ENCODE results near the gene ARFGAP3.
A peak's percentile ranks its signal among the peaks of the same experiment; 100 is the strongest.

Gene ARFGAP3

DNA sequence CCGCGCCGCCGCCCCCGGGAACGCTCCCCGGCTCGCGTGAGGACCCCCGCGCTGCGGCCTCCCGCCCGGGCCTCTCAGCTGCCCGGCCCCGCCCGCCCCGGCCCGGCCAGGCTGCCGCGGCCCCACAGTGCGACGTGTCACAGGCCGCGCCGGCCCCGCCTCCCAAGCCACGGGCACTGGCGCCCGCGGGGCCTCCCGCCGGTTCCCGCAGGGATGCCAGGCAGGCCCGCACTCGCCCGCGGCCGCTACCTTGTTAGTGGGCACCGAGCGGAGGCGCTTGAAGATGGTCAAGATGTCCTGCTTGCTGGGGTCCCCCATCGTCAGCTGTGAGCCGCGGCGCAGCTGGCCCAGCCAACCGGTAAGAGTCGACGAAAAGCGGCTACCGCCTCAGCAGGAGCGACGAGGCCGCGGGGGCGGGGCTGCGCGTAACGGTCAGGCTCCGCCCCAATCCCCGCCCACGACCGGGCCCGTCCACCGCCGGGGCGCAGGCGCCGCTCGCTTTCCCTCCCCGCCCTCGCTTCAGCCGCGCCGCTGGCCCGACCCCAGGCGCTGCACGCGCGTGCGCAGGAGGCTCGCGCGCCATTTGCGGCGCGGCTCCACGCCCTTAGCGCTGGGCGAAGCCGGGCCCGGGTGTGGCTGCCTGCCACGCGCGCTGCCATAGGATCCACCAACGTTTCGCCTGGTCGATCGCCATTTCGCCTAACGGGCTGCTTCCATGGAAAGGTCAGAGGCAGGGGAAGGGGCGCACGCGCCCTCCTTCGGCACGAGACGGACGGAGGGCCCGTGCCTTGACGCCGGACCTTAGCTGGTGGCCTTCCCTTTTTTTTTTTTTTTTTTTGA lies at the start of gene ARFGAP3:
Gene ARFGAP3 (minus strand): TSS at position 409 of the 840 bp plus-strand sequence. CDS start 91 bp downstream, at position 318.
- peak; percentile 95 for DNase-seq (ENCODE audit: low spot score)

GRCh38 chr22:42905702-42906183 lies 48.7 kb upstream of the ARFGAP3 start:
- DNase-seq (ENCODE audit: low spot score): no peak

DNA sequence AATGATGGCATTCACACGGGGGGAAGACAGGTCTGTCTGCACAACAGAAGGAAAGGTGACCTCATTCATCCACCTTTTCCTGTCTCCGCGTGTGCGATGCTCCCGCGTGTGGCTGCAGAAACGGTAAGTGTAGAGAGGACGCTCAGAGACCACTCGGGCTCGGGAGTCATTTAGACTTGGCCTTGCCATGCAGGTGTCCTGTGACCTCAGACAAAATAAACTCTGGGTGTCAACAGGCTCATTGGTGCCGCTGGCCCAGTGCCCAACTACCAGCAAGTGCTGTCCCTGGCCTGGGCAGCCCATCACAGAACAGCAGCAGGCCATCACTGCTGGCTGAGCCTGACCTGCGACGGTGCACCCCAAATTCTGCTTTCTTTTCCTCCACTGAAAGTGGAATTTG lies 48.1 kb upstream of the ARFGAP3 start:
- DNase-seq (ENCODE audit: low spot score): no peak

GRCh38 chr22:42904050-42904449 lies 47.0 kb upstream of the ARFGAP3 start:
- DNase-seq (ENCODE audit: low spot score): no peak

DNA sequence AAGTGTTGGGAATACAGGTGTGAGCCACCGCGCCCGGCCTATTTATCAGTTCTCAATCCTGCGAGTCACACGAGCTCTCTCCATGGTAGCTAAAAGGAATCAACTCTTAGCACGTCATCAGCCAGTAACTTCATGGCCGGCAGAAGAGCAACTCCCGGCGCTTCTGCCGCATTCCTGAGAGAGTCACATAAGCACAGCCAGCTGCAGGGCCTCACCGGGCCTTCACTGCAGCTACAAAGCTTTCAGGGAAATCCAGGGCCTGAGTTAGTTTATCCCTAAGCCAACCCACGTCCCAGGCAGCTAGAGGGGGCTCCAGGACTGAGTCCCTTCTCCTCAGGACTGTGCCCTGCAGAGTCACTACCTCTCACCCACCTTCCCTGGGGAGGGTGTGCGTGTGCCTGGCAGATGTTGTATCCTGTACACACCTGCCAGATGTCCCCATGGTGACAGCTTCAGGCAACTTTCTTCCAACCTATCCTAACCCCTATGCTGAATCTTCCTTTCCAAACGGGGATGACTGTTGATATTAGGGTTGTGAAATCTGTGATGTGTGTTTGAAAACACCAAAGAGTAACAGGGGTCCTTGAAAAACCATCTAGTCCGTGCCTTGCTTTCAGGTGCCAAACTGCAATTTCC lies 45.9 kb upstream of the ARFGAP3 start:
- DNase-seq (ENCODE audit: low spot score): no peak

GRCh38 chr22:42901790-42902508 lies 44.9 kb upstream of the ARFGAP3 start:
- peak; percentile 25 for DNase-seq (ENCODE audit: low spot score)

DNA sequence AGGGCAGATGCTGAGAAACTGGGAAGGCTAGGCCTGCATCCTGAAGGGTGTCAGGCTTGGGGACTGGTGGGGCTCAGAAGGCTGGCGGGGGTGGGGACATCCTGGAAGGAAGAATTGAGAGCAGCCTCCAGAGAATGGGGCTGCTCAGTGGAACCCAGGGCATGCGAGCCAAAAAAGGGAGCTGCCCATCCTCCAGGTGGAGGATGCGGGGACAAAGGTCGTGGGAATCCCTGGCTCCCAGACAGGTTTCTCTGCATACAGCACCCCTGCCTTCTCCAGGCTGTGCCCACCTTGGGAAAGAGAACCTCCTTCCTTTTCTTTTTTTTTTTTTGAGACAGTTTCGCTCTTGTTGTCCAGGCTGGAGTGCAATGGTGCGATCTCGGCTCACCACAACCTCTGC lies 40.9 kb upstream of the ARFGAP3 start:
- DNase-seq (ENCODE audit: low spot score): no peak

DNA sequence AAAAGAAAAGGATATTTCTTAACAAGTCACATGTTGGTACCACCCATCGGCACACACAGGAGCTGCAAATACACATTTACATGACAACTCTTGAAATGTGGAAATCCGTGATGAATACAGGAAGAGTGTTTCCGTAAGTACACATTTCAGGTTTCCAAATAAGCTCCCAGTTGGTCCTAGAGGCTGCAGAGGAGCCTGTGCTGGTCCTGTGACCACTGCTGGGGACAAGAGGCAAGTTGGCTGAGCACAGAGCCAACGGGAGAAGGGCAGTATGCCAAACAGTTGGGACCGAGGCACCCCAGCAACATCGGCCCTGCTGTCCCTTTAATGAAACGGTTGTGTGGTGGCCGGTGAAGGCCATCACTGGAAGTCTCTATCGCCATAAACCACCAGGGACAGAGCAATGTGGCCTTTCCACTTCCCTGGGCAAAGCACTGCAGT lies 38.5 kb upstream of the ARFGAP3 start:
- no peak for DNase-seq (ENCODE audit: low spot score)

DNA sequence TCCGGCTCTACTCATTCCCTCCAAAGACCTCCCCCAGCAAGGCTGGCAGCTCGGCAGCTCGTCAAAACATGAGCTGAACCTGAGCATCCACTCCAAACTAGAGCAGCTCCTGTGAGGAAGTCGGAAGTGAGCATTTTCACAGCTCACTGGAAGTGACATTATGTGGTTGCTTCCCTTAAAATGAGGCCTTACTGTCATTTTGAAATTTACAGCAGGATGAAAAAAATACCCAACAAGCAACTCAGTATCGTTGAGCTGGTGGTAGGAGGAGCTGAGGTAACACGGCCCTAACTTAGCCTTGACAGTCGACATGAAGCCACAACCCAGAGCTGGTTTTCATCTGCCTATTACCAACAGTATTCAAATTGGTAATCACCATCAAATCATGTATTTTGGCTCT lies 38.0 kb upstream of the ARFGAP3 start:
- no peak for DNase-seq (ENCODE audit: low spot score)

DNA sequence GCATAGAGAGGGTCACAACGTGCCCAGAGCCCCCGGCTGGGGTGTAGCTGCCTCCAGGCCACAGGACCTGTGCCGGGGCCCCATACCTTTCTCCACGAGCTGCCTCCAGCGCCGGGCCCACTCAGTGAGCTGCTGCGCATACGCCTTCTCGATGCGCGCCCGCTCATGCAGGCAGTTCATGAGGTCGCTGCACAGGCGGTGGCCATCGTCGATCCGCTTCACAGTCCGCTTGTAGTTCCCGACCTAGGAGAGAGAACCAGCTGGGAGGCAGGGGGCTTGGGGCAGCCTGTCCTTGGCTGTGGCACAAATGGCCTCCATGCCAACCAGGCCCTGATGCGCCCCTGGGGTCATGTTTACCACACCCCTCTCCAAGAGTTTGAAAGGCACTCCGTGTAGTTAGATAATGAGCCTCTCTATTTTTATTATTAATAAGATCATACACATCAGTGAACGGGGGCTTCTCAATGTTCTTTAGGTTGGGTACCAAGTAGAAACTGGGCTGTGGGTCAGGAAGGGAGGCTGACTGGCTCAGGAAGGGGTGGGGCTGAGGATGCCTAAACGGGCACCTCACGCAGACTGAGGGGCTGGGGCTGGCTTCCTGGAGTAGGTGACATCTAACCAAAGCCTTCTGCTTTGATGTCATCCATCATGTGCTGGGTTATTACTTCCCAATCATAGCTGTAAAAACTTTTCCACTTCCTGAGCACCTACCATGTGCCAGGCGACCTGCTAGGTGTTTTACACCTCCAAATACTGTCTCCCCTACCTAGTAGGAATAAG lies 36.5 kb upstream of the ARFGAP3 start:
- no peak for DNase-seq (ENCODE audit: low spot score)

DNA sequence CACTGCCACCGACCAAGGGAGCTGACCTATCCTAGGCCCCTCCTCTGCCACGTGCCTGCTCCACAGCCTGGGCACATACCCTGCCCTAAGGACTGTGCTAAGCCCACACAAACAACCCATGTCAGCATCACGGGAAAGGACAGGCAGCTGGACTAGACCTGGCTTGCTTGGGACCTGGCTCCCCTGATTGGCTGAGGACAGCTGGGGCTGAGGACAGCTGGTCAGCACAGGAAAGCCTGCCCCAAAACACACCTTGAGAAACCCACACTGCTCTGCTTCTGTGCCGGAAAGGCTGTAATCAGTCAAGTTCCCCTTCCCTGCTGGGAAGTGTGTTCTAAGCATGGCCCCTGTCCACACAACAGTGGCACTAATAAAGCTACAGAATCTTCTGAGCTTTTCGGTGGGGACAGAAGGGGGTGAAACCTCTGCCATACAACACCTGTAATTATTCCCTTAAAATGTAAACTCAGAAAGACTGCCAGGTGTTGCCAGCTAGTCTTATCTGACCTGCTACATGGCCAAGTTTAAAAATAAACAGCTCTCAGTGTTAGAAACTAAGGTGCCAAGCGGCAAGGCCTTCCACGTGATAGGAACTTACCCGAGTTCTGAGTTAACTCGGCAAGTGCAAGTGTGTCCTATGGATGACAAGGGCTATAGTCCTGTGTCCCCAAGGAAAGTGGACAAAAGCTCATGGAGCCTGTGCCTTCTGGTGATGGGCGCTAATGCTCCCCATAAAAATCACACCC lies 35.7 kb upstream of the ARFGAP3 start:
- DNase-seq (ENCODE audit: low spot score): no peak

DNA sequence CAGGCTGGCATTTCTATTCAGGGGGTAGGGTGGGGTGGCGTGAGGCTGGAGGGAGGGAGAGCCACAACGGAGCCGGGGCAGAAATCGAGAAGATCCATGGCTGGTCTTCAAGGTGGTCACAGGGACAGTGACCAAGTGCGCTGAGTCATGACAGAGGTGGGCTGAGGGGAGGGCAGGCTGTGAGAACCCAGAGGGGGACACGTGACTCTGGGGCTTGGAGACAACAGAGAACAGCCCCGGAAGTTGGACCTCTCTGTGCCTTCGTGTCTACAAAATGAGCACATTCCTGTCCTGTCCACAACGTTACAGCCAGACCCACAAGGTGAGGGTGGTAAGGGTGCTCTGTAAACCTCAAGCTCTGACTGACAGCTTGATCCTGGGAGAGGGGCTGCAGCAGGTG lies 35.1 kb upstream of the ARFGAP3 start:
- DNase-seq (ENCODE audit: low spot score): no peak

DNA sequence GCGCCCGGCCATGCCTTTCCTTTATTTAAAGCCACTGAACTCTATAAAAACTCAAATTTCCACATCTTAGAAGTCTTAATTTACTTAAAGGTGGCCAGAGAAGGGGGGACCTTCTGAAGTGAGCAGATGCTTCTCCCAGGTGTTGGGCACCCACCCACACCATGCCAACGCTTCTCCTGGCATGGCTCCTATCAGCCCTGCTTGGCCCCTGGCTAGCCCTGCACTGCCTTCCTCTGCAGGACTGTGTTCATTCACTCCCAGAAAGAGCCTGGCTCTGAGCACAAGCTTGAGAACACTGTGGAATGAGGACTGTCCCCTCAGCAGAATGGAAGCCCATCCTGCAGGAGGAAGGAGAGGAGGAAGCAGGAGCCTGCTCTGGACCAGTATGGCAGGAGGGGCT lies 34.6 kb upstream of the ARFGAP3 start:
- DNase-seq (ENCODE audit: low spot score): no peak

DNA sequence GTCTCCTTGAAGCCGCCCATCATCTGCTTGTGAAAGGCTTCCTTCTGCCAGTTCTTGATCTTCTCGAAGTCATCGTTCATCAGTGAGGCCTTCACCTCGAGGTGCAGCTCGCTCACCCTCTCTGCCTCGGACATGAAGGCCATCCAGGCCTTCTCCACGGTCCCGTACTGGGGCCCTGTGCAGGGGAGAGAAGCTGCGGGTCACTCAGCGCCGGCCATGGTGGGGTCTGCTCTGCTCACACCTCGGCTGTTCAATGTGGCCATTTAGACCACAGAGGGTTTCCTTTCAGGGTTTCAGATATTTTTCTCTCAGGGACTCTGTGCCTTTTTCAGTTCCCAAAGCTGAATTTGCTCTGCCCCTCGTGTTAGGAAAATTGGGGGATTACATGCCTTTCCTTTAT lies 33.9 kb upstream of the ARFGAP3 start:
- no peak for DNase-seq (ENCODE audit: low spot score)

DNA sequence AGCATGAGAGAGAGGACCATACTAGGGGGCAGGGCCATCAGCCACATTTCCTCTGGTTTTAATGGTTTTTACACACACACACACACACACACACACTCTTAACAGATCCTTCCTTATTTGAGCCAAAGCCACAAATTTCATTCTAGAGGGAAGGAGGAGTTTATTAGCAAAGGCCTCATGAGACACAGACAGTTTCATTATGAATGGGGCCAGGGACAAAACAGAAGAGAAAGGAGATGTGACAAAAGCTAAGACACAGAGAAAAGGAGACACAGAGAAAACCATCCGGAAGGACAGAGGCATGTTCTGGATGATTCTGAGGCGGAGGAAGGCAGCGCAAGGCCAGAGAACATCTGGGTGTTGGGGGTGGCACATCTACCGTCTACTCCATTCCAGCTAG lies 32.2 kb upstream of the ARFGAP3 start:
- DNase-seq (ENCODE audit: low spot score): no peak

GRCh38 chr22:42887523-42888507 lies 30.7 kb upstream of the ARFGAP3 start:
- peak; percentile 12 for DNase-seq (ENCODE audit: low spot score)

DNA sequence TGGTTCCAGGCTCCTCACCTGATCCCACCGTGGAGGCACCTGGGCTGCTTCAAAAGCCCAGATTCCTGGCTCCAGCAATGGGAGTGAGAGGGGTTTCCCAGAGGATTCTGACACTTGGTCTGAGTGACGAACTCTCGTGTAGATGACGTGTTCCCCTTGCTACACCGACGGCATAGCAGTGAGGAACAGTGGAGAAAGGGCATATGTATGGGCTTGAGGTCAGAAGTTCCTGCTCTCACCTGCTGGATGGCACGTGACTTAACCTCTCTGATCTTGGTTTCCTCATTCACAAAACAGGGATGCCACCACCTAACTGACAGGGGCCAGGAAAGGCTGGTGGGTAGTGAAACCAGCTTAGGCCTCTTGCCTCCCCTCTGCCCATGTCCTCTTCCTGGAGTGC lies 30.0 kb upstream of the ARFGAP3 start:
- no peak for DNase-seq (ENCODE audit: low spot score)

DNA sequence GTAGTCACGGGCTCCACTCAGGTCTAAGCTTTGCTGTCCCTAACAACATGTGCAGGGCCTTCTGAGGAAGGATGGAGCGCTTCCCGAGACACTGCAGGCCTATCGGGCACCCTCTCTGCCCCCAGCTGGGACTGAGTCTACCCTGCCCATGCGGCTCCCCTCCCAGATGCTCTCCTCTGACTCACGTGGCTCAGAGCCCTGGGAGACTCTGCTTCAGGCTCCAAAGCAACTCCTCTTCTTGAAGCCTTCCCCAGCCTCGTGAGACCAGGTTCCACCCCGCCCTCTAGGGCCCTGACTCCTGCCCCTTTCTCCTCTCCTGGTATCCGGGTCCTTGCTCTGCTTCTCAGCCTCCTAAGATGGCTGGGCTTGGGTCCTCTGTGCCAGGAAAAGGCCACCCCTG lies 28.4 kb upstream of the ARFGAP3 start:
- DNase-seq (ENCODE audit: low spot score): no peak

DNA sequence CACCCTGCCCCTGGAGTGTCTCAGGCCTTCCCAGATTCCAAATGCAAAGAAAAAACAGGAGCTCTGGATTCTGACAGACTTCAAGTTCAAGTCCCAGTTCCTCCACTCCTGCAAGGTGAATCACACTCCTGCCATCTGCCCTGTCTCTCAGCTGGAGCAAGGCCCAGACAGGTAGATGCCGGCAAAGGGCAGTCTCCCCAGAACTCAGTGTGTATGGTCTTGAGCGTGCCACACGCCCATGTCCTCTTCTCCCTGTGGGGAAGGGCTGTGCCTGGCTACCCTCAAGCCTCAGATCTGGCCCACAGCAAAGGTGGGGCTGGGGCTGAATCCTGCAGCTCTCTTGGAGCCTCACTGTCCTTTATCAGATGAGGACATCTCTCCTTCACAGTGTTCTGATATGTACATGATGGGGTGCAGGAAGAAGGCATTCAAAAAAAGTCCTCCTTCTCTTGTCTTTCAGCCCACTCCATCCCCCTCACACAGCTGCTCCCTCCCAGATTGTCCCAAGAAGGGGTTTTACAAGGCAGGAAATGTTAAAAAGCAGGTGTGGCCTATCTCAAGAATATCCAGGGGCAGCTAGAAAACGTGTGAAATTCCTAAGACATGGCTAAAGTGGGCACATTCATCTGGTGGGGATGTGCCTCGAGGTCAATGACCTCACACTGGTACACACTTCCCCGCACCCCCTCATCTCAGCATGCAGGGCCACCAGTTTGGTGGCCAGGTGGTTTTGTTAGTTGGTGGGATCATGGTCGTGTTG lies 27.7 kb upstream of the ARFGAP3 start:
- DNase-seq (ENCODE audit: low spot score): no peak

All from hematopoietic multipotent progenitor cell treated with erythropoietin and hydrocortisone succinate and interleukin-3 and kit ligand, for 15 days (in vitro differentiated cells).